Glomerular visceral epithelial cell (primary cell): Measurements from ENCODE around the gene FGF12.

ENCODE experiments used
- DNase-seq: peaks from one replicate; pipeline ENCODE4 v3.0.0-alpha.2; 2016; ENCODE audit errors: extremely low spot score

The FGF12 gene

GRCh38 chr3:192413461-192413860, 313.9 kb downstream of the FGF12 start:
- peak; percentile 13 for DNase-seq

- DNase-seq, result no peak
Measured at GRCh38 chr3:192410684-192410960, 316.7 kb downstream of the FGF12 start.

- DNase-seq, result peak; percentile 67
Measured at GRCh38 chr3:192409838-192410683, 317.3 kb downstream of the FGF12 start.

GRCh38 chr3:192409201-192409837, 318.0 kb downstream of the FGF12 start:
- DNase-seq, result peak; percentile 66

GRCh38 chr3:192408647-192409200, 318.6 kb downstream of the FGF12 start:
- DNase-seq, result peak; percentile 40

- DNase-seq, result peak; percentile 31
Measured at GRCh38 chr3:192408007-192408646, 319.2 kb downstream of the FGF12 start.

GRCh38 chr3:192399767-192400166, 327.6 kb downstream of the FGF12 start:
- no peak for DNase-seq

GRCh38 chr3:192397012-192397411, 330.3 kb downstream of the FGF12 start:
- no peak for DNase-seq

- DNase-seq, result no peak
Measured at GRCh38 chr3:192395506-192395905, 331.8 kb downstream of the FGF12 start.

- DNase-seq, result no peak
Measured at GRCh38 chr3:192392986-192393385, 334.4 kb downstream of the FGF12 start.

- DNase-seq, result no peak
Measured at GRCh38 chr3:192382861-192383260, 344.5 kb downstream of the FGF12 start.

- no peak for DNase-seq
Measured at GRCh38 chr3:192373586-192373985, 353.8 kb downstream of the FGF12 start.

GRCh38 chr3:192373032-192373431, 354.3 kb downstream of the FGF12 start:
- DNase-seq, result no peak

- DNase-seq, result no peak
Measured at GRCh38 chr3:192372616-192373015, 354.7 kb downstream of the FGF12 start.

GRCh38 chr3:192371870-192372400, 355.4 kb downstream of the FGF12 start:
- no peak for DNase-seq

GRCh38 chr3:192367616-192368015, 359.7 kb downstream of the FGF12 start:
- no peak for DNase-seq

GRCh38 chr3:192366916-192367315, 360.4 kb downstream of the FGF12 start:
- DNase-seq, result no peak

GRCh38 chr3:192365571-192365970, 361.8 kb downstream of the FGF12 start:
- no peak for DNase-seq

GRCh38 chr3:192364316-192364715, 363.0 kb downstream of the FGF12 start:
- no peak for DNase-seq

GRCh38 chr3:192354687-192355086, 372.7 kb downstream of the FGF12 start:
- DNase-seq, result no peak

GRCh38 chr3:192352142-192352541, 375.2 kb downstream of the FGF12 start:
- DNase-seq, result no peak

- no peak for DNase-seq
Measured at GRCh38 chr3:192351441-192351840, 375.9 kb downstream of the FGF12 start.
